Heart right ventricle (tissue), 16 donors: Measurements from ENCODE around the gene BACH1. TPM values are rescaled to one million over a fixed set of nuclear protein-coding genes. Genes with fewer than 3 reads are reported as not detected.

Experiments
- ATAC-seq, 8 donors: fragments of 200-7000 bp; cut with Tn5 transposase; one replicate each; pipeline ENCODE4 v1.9.1; 2020; ENCODE audit warnings: mild to moderate bottlenecking in 8 of 8, moderate library complexity in 8 of 8, moderate number of reproducible peaks in 1 of 8
- DNase-seq, 2 donors: peaks; one replicate each; pipeline ENCODE4 v3.0.0-alpha.2; 2020
- H3K27ac ChIP-seq, 10 donors: fragments of 200-600 bp; sonication (generic) in 2 of 10; one replicate each; pipeline versions ENCODE4 v1.5.0 to v1.8.0; 2020 to 2022; ENCODE audit warnings: mild to moderate bottlenecking in 3 of 10
- H3K27me3 ChIP-seq, 7 donors: fragments of 200-600 bp; one replicate each; pipeline ENCODE4 v1.8.0; 2021 to 2022; ENCODE audit warnings: mild to moderate bottlenecking in 2 of 7
- H3K36me3 ChIP-seq, 9 donors: fragments of 200-600 bp; sonication (generic) in 1 of 9; one replicate each; pipeline versions ENCODE4 v1.5.0 to v1.8.0; 2020 to 2022; ENCODE audit warnings: mild to moderate bottlenecking in 2 of 9
- H3K4me1 ChIP-seq, 9 donors: fragments of 200-600 bp; sonication (generic) in 1 of 9; one replicate each; pipeline versions ENCODE4 v1.5.0 to v1.8.0; 2020 to 2022; ENCODE audit warnings: mild to moderate bottlenecking in 4 of 9
- H3K4me3 ChIP-seq, 10 donors: fragments of 200-600 bp; sonication (generic) in 2 of 10; one replicate each; pipeline versions ENCODE4 v1.5.0 to v1.8.0; 2020 to 2022; ENCODE audit warnings: mild to moderate bottlenecking in 7 of 10, moderate library complexity in 2 of 10
- H3K9me3 ChIP-seq, 11 donors: fragments of 200-600 bp in 10 of 11; sonication (generic) in 2 of 11; one replicate each; pipeline versions ENCODE4 v1.5.0 to v1.8.0; 2013 to 2022; ENCODE audit warnings: mild to moderate bottlenecking in 2 of 11, control low read depth in 1 of 11, moderate library complexity in 1 of 11
- WGBS, 2 donors: extraction: QIAGEN DNeasy Blood & Tissue Kit; methylation state at CpG; one replicate each; pipeline ENCODE4 v1.1.7; 2013; ENCODE audit warnings: inconsistent platforms in 1 of 2; 5-methylcytosine and 5-hydroxymethylcytosine counted together
- intact Hi-C, 10 donors: fragments of 100-400 bp; cut with DNase I; formaldehyde crosslinking; loops; one replicate each; pipeline versions ENCODE4 v1.11.1 to v1.14.2; 2022
- polyA plus RNA-seq, 2 donors: library from polyadenylated mRNA; stranded (reverse); fragments of 200-250 nt; gene quantifications; one replicate each; pipeline ENCODE4 v1.2.3, GENCODE V29; 2013
- total RNA-seq, 10 donors: library from RNA; stranded (reverse); fragmentation: NEBNext Ultra II Directional in 3 of 10; extraction: Animal tissue kit (Norgen Biotek cat#: 25700) in 3 of 10; gene quantifications; one replicate each; pipeline versions ENCODE4 v1.2.1 to v1.2.4, GENCODE V29; 2021 to 2023
- TF ChIP-seq, protein P1 (sequence below), 9 donors: fragments of 200-600 bp; sonication (generic) in 2 of 9; IDR thresholded peaks; one replicate each; pipeline versions ENCODE4 v1.5.0 to v1.8.0; 2021 to 2022; ENCODE audit warnings: antibody characterized with exemption in 9 of 9, mild to moderate bottlenecking in 5 of 9, moderate library complexity in 1 of 9
- donor health status: Arrhythmogenic right ventricular cardiomyopathy.
- donor health status: ischemic (EF 13 %, LVEDD 7.1; RV severe dilation, severe dysfunction).
- donor health status: healthy with polysubstance abuse.
- donor health status: DM: no; HTN: yes; CAD: no.
- donor health status: DM: no; HTN: no; CAD: no.
- donor health status: ischemic (EF 25% LVEDD 6.9; RV normal size, moderate dysfunction).
- donor health status: ischemic (EF 25% LVEDD 5.7; RV mildly dilated, moderate dysfunction).
- donor health status: healthy.
- donor health status: DM: yes; HTN: yes; CAD: no.
- donor health status: Ischemic cardiomyopathy.
- donor health status: ischemic (EF 35%, LVEDD 5.7; RV mildly dilated, moderate dysfunction).
- donor health status: nonischemic (EF 11% LVEDD 7.7; RV severe dilation, severe dysfunction).
- donor health status: DM: yes; HTN: yes; CAD: no.
- donor health status: PGD.
- donor health status: ischemic (EF 29% LVEDD 5.4; RV normal size, mild dysfunction).
- donor health status: nonischemic (EF 23%, LVEDD 6.1; RV moderate dilation, normal function).

Gene BACH1
- total and polyA plus RNA-seq, 12 donors: 2.7 to 78.7 (median 44.5) TPM

DNA sequence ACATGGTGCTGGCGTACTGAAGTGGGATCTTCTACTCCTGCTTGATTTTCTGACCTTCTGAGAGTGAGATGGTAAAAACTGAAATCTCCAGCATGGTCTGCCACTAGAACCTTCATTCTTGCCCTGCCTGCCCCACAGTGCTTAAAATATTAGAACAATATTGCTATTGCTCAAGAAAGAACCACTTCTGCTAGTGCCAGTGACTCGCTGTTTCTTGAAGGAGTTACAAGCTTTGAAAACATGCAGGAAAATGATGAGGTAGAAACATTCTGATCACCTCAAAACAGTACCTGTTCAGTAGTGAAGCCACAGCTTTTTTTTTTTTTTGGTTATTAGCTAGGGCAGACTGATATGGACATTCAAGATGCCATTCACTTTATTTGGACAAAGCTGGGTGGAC lies 95.3 kb downstream of the BACH1 start:
- Histone ChIP-seq H3K27me3 (no peaks in the 10 kb centered on the region), H3K9me3 (peaks cover 0 to 20% (median 0%) of the 10 kb centered on the region in 11 donors), H3K4me1 (no peaks in the 10 kb centered on the region), H3K27ac (no peak overlapping the region), H3K4me3 (no peak overlapping the region), H3K36me3 (peaks cover 0 to 17% (median 0%) of the 10 kb centered on the region in 9 donors)
- 96 to 98% methylated on average over 2 of the region's 2 CpGs for WGBS, 2 donors
- ATAC-seq (no peak), DNase-seq (no peak)
- TF ChIP-seq, protein P1, sequence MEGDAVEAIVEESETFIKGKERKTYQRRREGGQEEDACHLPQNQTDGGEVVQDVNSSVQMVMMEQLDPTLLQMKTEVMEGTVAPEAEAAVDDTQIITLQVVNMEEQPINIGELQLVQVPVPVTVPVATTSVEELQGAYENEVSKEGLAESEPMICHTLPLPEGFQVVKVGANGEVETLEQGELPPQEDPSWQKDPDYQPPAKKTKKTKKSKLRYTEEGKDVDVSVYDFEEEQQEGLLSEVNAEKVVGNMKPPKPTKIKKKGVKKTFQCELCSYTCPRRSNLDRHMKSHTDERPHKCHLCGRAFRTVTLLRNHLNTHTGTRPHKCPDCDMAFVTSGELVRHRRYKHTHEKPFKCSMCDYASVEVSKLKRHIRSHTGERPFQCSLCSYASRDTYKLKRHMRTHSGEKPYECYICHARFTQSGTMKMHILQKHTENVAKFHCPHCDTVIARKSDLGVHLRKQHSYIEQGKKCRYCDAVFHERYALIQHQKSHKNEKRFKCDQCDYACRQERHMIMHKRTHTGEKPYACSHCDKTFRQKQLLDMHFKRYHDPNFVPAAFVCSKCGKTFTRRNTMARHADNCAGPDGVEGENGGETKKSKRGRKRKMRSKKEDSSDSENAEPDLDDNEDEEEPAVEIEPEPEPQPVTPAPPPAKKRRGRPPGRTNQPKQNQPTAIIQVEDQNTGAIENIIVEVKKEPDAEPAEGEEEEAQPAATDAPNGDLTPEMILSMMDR (IDR thresholded peaks at IDR 0.05): no peak
- intact Hi-C loops: no loop called here

Other genes with a start within 250 kb of the BACH1 start
- 100 to 1,000 TPM in 7 of 10 donors, 10 to 100 TPM in 3; 90.0 to 126 (median 112) TPM for gene CCT8, start 225.3 kb upstream of the BACH1 start, total RNA-seq
- gene CCT8, start 225.3 kb upstream of the BACH1 start, polyA plus RNA-seq: 100 to 1,000 TPM in 1 of 2 donors, 10 to 100 TPM in 1; 75.6 to 156 TPM
- 10 to 100 TPM in 3 of 10 donors, 1 to 10 TPM in 4, under 1 TPM in 3; 0.64 to 62.1 (median 4.3) TPM for gene MAP3K7CL, start 168.3 kb upstream of the BACH1 start, total RNA-seq
- 1 to 10 TPM; 2.6 to 3.2 TPM for gene MAP3K7CL, start 168.3 kb upstream of the BACH1 start, polyA plus RNA-seq